ENCODE data around the gene ISCA1. TPM values are rescaled to one million over a fixed set of nuclear protein-coding genes. Genes with fewer than 3 reads are reported as not detected.

Gene ISCA1
- total and polyA plus RNA-seq, 2 of the 8 experiments (the other 6 are each of a cell fraction or from before 2014, with no cell fraction given), result 35.0 to 40.0 TPM

DNA sequence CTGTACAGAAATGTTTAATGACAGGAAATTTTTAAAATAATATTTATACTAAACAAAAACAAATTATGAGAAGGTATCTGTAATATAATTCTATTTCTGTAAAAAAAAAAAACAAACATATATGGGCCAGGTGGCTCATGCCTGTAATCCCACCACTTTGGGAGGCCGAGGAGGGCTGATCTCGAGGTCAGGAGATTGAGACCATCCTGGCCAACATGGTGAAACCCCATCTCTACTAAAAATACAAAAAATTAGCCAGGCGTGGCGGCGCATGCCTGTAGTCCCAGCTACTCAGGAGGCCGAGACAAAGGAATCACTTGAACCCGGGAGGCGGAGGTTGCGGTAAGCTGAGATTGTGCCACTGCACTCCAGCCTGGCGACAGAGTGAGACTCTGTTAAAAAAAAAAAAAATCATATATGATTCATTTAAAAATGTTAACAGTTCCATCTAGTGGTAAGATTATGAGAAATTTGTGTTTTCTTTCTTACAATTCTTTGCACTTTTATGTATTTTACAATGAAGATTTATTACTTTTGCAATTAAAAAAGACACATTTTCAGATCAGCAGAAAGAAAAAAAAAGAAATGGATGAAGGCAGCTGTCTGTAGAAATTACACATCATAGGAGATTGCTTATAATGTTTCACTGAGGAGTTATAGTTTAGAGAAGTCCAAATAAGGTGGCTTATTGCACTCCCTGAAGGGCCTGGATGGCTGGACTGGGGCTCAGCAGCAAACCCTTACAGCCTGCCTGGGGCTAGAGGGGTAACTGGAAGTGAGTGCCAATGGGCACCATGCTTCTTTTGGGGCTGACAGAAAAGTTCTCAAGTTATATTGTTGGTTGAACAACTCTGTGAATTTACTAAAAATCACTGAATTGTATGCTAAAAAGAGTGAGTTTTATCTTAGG lies 43.2 kb downstream of the ISCA1 start (continued):
- TF ChIP-seq, protein P1, sequence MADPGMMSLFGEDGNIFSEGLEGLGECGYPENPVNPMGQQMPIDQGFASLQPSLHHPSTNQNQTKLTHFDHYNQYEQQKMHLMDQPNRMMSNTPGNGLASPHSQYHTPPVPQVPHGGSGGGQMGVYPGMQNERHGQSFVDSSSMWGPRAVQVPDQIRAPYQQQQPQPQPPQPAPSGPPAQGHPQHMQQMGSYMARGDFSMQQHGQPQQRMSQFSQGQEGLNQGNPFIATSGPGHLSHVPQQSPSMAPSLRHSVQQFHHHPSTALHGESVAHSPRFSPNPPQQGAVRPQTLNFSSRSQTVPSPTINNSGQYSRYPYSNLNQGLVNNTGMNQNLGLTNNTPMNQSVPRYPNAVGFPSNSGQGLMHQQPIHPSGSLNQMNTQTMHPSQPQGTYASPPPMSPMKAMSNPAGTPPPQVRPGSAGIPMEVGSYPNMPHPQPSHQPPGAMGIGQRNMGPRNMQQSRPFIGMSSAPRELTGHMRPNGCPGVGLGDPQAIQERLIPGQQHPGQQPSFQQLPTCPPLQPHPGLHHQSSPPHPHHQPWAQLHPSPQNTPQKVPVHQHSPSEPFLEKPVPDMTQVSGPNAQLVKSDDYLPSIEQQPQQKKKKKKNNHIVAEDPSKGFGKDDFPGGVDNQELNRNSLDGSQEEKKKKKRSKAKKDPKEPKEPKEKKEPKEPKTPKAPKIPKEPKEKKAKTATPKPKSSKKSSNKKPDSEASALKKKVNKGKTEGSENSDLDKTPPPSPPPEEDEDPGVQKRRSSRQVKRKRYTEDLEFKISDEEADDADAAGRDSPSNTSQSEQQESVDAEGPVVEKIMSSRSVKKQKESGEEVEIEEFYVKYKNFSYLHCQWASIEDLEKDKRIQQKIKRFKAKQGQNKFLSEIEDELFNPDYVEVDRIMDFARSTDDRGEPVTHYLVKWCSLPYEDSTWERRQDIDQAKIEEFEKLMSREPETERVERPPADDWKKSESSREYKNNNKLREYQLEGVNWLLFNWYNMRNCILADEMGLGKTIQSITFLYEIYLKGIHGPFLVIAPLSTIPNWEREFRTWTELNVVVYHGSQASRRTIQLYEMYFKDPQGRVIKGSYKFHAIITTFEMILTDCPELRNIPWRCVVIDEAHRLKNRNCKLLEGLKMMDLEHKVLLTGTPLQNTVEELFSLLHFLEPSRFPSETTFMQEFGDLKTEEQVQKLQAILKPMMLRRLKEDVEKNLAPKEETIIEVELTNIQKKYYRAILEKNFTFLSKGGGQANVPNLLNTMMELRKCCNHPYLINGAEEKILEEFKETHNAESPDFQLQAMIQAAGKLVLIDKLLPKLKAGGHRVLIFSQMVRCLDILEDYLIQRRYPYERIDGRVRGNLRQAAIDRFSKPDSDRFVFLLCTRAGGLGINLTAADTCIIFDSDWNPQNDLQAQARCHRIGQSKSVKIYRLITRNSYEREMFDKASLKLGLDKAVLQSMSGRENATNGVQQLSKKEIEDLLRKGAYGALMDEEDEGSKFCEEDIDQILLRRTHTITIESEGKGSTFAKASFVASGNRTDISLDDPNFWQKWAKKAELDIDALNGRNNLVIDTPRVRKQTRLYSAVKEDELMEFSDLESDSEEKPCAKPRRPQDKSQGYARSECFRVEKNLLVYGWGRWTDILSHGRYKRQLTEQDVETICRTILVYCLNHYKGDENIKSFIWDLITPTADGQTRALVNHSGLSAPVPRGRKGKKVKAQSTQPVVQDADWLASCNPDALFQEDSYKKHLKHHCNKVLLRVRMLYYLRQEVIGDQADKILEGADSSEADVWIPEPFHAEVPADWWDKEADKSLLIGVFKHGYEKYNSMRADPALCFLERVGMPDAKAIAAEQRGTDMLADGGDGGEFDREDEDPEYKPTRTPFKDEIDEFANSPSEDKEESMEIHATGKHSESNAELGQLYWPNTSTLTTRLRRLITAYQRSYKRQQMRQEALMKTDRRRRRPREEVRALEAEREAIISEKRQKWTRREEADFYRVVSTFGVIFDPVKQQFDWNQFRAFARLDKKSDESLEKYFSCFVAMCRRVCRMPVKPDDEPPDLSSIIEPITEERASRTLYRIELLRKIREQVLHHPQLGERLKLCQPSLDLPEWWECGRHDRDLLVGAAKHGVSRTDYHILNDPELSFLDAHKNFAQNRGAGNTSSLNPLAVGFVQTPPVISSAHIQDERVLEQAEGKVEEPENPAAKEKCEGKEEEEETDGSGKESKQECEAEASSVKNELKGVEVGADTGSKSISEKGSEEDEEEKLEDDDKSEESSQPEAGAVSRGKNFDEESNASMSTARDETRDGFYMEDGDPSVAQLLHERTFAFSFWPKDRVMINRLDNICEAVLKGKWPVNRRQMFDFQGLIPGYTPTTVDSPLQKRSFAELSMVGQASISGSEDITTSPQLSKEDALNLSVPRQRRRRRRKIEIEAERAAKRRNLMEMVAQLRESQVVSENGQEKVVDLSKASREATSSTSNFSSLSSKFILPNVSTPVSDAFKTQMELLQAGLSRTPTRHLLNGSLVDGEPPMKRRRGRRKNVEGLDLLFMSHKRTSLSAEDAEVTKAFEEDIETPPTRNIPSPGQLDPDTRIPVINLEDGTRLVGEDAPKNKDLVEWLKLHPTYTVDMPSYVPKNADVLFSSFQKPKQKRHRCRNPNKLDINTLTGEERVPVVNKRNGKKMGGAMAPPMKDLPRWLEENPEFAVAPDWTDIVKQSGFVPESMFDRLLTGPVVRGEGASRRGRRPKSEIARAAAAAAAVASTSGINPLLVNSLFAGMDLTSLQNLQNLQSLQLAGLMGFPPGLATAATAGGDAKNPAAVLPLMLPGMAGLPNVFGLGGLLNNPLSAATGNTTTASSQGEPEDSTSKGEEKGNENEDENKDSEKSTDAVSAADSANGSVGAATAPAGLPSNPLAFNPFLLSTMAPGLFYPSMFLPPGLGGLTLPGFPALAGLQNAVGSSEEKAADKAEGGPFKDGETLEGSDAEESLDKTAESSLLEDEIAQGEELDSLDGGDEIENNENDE (IDR thresholded peaks at IDR 0.05; ENCODE audit: insufficient replicate concordance, low read length), result no peak
- TF ChIP-seq POLR2AphosphoS5 (IDR thresholded peaks at IDR 0.05; ENCODE audit: low read depth, low read length) (no peak), CHD2 (IDR thresholded peaks at IDR 0.05; ENCODE audit: low read length) (no peak), NANOG (IDR thresholded peaks at IDR 0.05; ENCODE audit: insufficient read depth, low read depth, low read length, poor library complexity, severe bottlenecking) (no peak), SAP30 (IDR thresholded peaks at IDR 0.05; ENCODE audit: insufficient read depth, insufficient replicate concordance, low read length) (no peak), ASH2L (IDR thresholded peaks at IDR 0.05; ENCODE audit: low read length) (no peak), CBX5 (IDR thresholded peaks at IDR 0.05; ENCODE audit: low read depth, low read length) (no peak)

Data from H1 (cell line).